Neuronal stem cell (in vitro differentiated cells): ENCODE measurements around the gene ADRA2B.
A peak's percentile ranks its signal among the peaks of the same experiment; 100 is the strongest.

Experiments
- DNase-seq: peaks from one replicate; pipeline ENCODE4 v3.0.0-alpha.2; 2013; ENCODE audit warnings: low spot score
- H2AFZ ChIP-seq: one replicate; pipeline ENCODE4 v1.6.1; 2013; ENCODE audit warnings: mild to moderate bottlenecking, low read length, inconsistent platforms
- H2AK5ac ChIP-seq: 2 replicates; pipeline ENCODE4 v1.6.1; 2013; ENCODE audit warnings: low read depth, mild to moderate bottlenecking, inconsistent platforms, low read length, moderate library complexity, mixed read lengths
- H2BK120ac ChIP-seq: 2 replicates; pipeline ENCODE4 v1.6.1; 2013; ENCODE audit warnings: low read depth, mild to moderate bottlenecking, inconsistent platforms, low read length, moderate library complexity, mixed read lengths
- H2BK12ac ChIP-seq: one replicate; pipeline ENCODE4 v1.6.1; 2013; ENCODE audit warnings: low read length, inconsistent platforms
- H2BK15ac ChIP-seq: 2 replicates; pipeline ENCODE4 v1.6.1; 2013; ENCODE audit warnings: mild to moderate bottlenecking, low read length, inconsistent platforms, mixed read lengths
- H2BK5ac ChIP-seq: one replicate; pipeline ENCODE4 v1.6.1; 2013; ENCODE audit warnings: inconsistent platforms, mild to moderate bottlenecking, low read length, moderate library complexity
- H3K14ac ChIP-seq: one replicate; pipeline ENCODE4 v1.6.1; 2013; ENCODE audit warnings: low read length, inconsistent platforms
- H3K18ac ChIP-seq: 2 replicates; pipeline ENCODE4 v1.6.1; 2013; ENCODE audit warnings: low read length, inconsistent platforms
- H3K23ac ChIP-seq: 2 replicates; pipeline ENCODE4 v1.6.1; 2013; ENCODE audit warnings: low read depth, mild to moderate bottlenecking, mixed read lengths, low read length, inconsistent platforms; ENCODE audit not compliant: poor library complexity
- H3K27ac ChIP-seq: replicated peaks from 3 replicates; pipeline ENCODE4 v1.5.1; 2013; ENCODE audit warnings: low read length, inconsistent platforms
- H3K27me3 ChIP-seq, 3 experiments: 2 replicates each; pipeline ENCODE4 v1.6.1; 2013; ENCODE audit warnings: low read length in 3 of 3, mild to moderate bottlenecking in 2 of 3, inconsistent platforms in 1 of 3, low read depth in 1 of 3, mixed read lengths in 1 of 3, moderate library complexity in 1 of 3; ENCODE audit not compliant: control insufficient read depth in 3 of 3, insufficient read depth in 3 of 3
- H3K36me3 ChIP-seq, 2 donors: replicated peaks in 1 of 2; 2 replicates each; pipeline ENCODE4 v1.6.1; 2013; ENCODE audit warnings: low read length in 2 of 2; ENCODE audit not compliant: control insufficient read depth in 2 of 2, insufficient read depth in 2 of 2
- H3K4ac ChIP-seq: 2 replicates; pipeline ENCODE4 v1.6.1; 2013; ENCODE audit warnings: inconsistent platforms, mild to moderate bottlenecking, low read length, moderate library complexity
- H3K4me1 ChIP-seq, 2 donors: 1 replicate in 1 of 2; 2 replicates in 1 of 2; pipeline ENCODE4 v1.6.1; 2013; ENCODE audit warnings: low read length in 2 of 2, low read depth in 1 of 2; ENCODE audit not compliant: control insufficient read depth in 2 of 2, insufficient read depth in 1 of 2
- H3K4me2 ChIP-seq: one replicate; pipeline ENCODE4 v1.6.1; 2013; ENCODE audit warnings: mild to moderate bottlenecking, low read length, inconsistent platforms; ENCODE audit not compliant: insufficient read depth, poor library complexity, severe bottlenecking
- H3K4me3 ChIP-seq, 2 donors: 2 replicates each; pipeline ENCODE4 v1.5.1; 2013; ENCODE audit warnings: low read length in 2 of 2, mild to moderate bottlenecking in 2 of 2, inconsistent platforms in 1 of 2, moderate library complexity in 1 of 2
- H3K79me1 ChIP-seq: one replicate; pipeline ENCODE4 v1.6.1; 2013; ENCODE audit warnings: low read depth, mild to moderate bottlenecking, inconsistent platforms, low read length, moderate library complexity
- H3K9ac ChIP-seq: one replicate; pipeline ENCODE4 v1.6.1; 2013; ENCODE audit warnings: mild to moderate bottlenecking, low read depth, low read length, inconsistent platforms; ENCODE audit not compliant: poor library complexity
- H3K9me3 ChIP-seq, 2 donors: replicated peaks in 1 of 2; 2 replicates each; pipeline versions ENCODE3 to v1.6.1; 2013; ENCODE audit warnings: low read length in 2 of 2, mild to moderate bottlenecking in 2 of 2, inconsistent platforms in 1 of 2, low read depth in 1 of 2, mixed read lengths in 1 of 2, moderate library complexity in 1 of 2; ENCODE audit not compliant: control insufficient read depth in 2 of 2, insufficient read depth in 1 of 2
- H4K8ac ChIP-seq: one replicate; pipeline ENCODE4 v1.6.1; 2013; ENCODE audit warnings: low read depth, mild to moderate bottlenecking, inconsistent platforms, low read length, moderate library complexity
- H4K91ac ChIP-seq: one replicate; pipeline ENCODE4 v1.6.1; 2013; ENCODE audit warnings: low read length, low read depth, mild to moderate bottlenecking, inconsistent platforms; ENCODE audit not compliant: poor library complexity
- WGBS, 2 donors: extraction: QIAGEN DNeasy Blood & Tissue Kit; methylation state at CpG; one replicate each; pipeline ENCODE4 v1.1.7; 2013; ENCODE audit warnings: missing lambda C conversion rate in 2 of 2, mixed read lengths in 1 of 2; ENCODE audit not compliant: insufficient read length in 2 of 2, insufficient replicate concordance in 1 of 2; ENCODE audit errors: extremely low coverage in 2 of 2; 5-methylcytosine and 5-hydroxymethylcytosine counted together

The ADRA2B gene

DNA sequence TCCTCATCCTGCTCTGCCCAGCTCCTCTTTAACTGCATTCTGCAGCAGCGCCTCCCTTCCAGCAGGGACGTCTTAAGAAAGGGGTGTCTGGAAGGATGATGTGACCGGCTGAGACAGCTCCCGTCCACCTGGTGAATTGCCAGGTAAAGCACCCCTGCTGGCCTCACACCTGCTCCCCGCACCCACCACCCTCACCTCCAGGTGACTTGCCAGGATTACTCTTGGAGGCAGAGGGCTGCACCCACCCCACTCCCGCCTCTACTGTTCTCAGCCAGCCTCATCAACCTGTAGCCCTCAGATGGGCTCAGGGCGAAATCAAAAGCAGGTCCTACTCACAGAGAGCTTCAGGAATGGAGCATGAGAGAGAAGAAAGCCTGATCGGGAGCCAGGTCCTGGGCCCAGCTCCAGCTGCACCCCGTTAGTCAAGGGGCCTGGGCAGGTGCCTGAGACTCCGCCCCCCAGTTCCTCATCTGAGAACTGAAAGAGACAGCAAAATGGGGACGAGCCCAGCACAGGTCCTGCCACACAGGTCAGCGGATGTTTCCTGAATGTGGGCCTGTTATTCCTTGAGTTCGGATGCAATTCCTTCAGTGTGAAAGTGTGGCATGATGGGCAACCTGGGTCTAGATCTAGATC lies 5.6 kb downstream of the ADRA2B start:
- H2AFZ ChIP-seq, result no peak overlapping the region
- H3K79me1 ChIP-seq, result peaks cover 7% of the 10 kb centered on the region
- H2BK5ac ChIP-seq, result peak overlapping the region; percentile 19
- H3K4me1 ChIP-seq, result peaks cover 12 to 21% of the 10 kb centered on the region in 2 donors
- H4K91ac ChIP-seq, result no peak overlapping the region
- peak overlapping the region; percentile 85 for H2AK5ac ChIP-seq
- peaks cover 10 to 13% of the 10 kb centered on the region in 2 donors for H3K9me3 ChIP-seq
- H3K4me3 ChIP-seq, result no peak overlapping the region
- H3K4me2 ChIP-seq, result no peak overlapping the region
- H3K9ac ChIP-seq, result no peak overlapping the region
- no peak overlapping the region for H3K27ac ChIP-seq
- WGBS, 2 donors, result no CpG with 5 or more reads among the region's 13 CpGs
- H4K8ac ChIP-seq, result no peak overlapping the region
- H3K14ac ChIP-seq, result no peak overlapping the region
- H3K4ac ChIP-seq, result no peak overlapping the region
- no peak overlapping the region for H2BK120ac ChIP-seq
- H3K18ac ChIP-seq, result peak overlapping the region; percentile 53
- H2BK12ac ChIP-seq, result no peak overlapping the region
- DNase-seq, result no peak
- H3K27me3 ChIP-seq, result peaks cover 2 to 28% (median 2%) of the 10 kb centered on the region in 3 experiments
- no peaks in the 10 kb centered on the region for H3K36me3 ChIP-seq
- no peak overlapping the region for H3K23ac ChIP-seq
- peak overlapping the region; percentile 79 for H2BK15ac ChIP-seq

GRCh38 chr2:96109931-96110511 lies 6.3 kb downstream of the ADRA2B start:
- Histone ChIP-seq H2AK5ac (peak overlapping the region; percentile 85), H2AFZ (no peak overlapping the region), H3K27me3 (peaks cover 0 to 21% (median 0%) of the 10 kb centered on the region in 3 experiments), H3K4me1 (peaks cover 12 to 19% of the 10 kb centered on the region in 2 donors), H3K9me3 (peaks cover 8 to 11% of the 10 kb centered on the region in 2 donors), H3K18ac (peak overlapping the region; percentile 62), H2BK12ac (peak overlapping the region; percentile 2), H3K9ac (no peak overlapping the region), H3K27ac (no peak overlapping the region), H3K79me1 (peaks cover 2% of the 10 kb centered on the region), H3K36me3 (no peaks in the 10 kb centered on the region), H2BK5ac (peak overlapping the region; percentile 19), H3K14ac (no peak overlapping the region), H3K4me3 (no peak overlapping the region), H3K23ac (peak overlapping the region; percentile 11), H3K4me2 (no peak overlapping the region), H3K4ac (no peak overlapping the region), H4K91ac (no peak overlapping the region), H2BK120ac (peak overlapping the region; percentile 9), H4K8ac (no peak overlapping the region), H2BK15ac (peak overlapping the region; percentile 79)
- WGBS, 2 donors, result no CpG with 5 or more reads among the region's 3 CpGs
- DNase-seq, result no peak

DNA sequence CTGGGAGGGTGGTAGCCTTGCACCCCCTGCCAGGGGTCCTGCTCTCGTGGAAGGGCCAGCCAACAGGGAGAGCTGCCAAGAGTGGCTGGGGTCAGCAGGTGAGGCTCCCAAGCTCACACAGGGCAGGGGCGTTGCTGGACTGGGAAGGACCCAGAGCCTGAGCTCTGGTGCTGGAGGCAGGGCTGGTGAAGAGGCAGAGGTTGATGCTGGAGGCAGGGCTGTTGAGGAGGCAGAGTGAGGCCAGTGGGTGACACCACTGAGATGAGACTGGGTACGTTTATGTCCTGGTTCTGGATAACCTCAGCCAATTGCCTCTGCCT lies 7.0 kb downstream of the ADRA2B start:
- no CpG with 5 or more reads among the region's 3 CpGs for WGBS, 2 donors
- peak overlapping the region; percentile 40 for H3K23ac ChIP-seq
- H3K27ac ChIP-seq, result peak overlapping the region; percentile 11

More for the DNA sequence above, 7.0 kb downstream of the ADRA2B start:
- peak overlapping the region; percentile 96 for H2AFZ ChIP-seq
- peak overlapping the region; percentile 76 for H2BK5ac ChIP-seq
- H2BK12ac ChIP-seq, result peak overlapping the region; percentile 11
- no peaks in the 10 kb centered on the region for H3K79me1 ChIP-seq
- H2BK120ac ChIP-seq, result peak overlapping the region; percentile 73
- no peak overlapping the region for H4K8ac ChIP-seq
- peak overlapping the region; percentile 26 for H3K14ac ChIP-seq
- H3K4me3 ChIP-seq, result no peak overlapping the region
- no peak overlapping the region for H3K4me2 ChIP-seq
- peak overlapping the region; percentile 91 for H3K18ac ChIP-seq
- no peak for DNase-seq
- no peaks in the 10 kb centered on the region for H3K36me3 ChIP-seq
- peaks cover 12 to 19% of the 10 kb centered on the region in 2 donors for H3K4me1 ChIP-seq
- peak overlapping the region; percentile 2 for H3K4ac ChIP-seq
- peaks cover 0 to 14% (median 0%) of the 10 kb centered on the region in 3 experiments for H3K27me3 ChIP-seq
- peak overlapping the region; percentile 32 for H3K9ac ChIP-seq
- H2AK5ac ChIP-seq, result peak overlapping the region; percentile 72
- H2BK15ac ChIP-seq, result peak overlapping the region; percentile 8
- peak overlapping the region; percentile 47 for H4K91ac ChIP-seq
- peaks cover 9 to 12% of the 10 kb centered on the region in 2 donors for H3K9me3 ChIP-seq
